Keratinocyte (primary cell): Measurements from ENCODE around the gene RAPGEF3.

Experiments
- EZH2 ChIP-seq: IDR thresholded peaks from one replicate; pipeline ENCODE4 v1.6.1; 2012; ENCODE audit warnings: inconsistent platforms, mild to moderate bottlenecking, low read length, moderate library complexity
- TF ChIP-seq, protein P1 (sequence below), 3 experiments: IDR thresholded peaks in 1 of 3; conservative IDR thresholded peaks in 1 of 3; optimal IDR thresholded peaks in 1 of 3; 2 replicates in 2 of 3; 3 replicates in 1 of 3; pipeline versions ENCODE3 to v1.5.1; 2011; ENCODE audit warnings: low read length in 3 of 3, mild to moderate bottlenecking in 3 of 3, moderate library complexity in 2 of 3, control low read depth in 1 of 3, inconsistent platforms in 1 of 3; ENCODE audit not compliant: insufficient read depth in 2 of 3; ENCODE audit errors: extremely low read depth in 1 of 3

DNA sequence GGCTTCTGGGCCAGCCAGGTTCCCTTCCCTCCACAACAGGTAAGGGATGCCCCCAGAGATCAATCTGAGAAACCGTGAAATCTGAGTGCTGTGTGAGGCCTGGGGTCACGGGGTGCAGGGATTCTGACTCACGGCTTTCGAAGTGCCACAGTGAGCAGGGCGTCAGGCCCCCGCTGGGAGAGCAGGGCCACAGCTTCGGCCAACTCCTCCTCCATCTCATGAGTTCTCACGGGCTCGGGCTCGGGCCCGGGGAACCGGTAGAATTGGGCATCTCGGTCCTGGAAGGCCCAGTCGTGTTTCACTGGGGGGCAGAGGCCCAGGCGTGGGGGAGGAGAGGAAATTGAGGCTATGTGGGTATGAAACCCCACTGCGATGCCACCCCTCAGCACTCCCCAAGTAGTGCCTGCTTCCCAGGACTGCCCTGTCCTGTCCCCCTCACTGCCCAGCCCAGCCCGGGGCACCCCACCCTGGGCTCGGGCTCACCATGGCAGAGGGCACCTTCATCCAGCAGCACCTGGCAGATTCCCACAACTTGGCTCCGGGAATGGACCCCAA lies 7.7 kb downstream of the RAPGEF3 start:
- TF ChIP-seq, protein P1, sequence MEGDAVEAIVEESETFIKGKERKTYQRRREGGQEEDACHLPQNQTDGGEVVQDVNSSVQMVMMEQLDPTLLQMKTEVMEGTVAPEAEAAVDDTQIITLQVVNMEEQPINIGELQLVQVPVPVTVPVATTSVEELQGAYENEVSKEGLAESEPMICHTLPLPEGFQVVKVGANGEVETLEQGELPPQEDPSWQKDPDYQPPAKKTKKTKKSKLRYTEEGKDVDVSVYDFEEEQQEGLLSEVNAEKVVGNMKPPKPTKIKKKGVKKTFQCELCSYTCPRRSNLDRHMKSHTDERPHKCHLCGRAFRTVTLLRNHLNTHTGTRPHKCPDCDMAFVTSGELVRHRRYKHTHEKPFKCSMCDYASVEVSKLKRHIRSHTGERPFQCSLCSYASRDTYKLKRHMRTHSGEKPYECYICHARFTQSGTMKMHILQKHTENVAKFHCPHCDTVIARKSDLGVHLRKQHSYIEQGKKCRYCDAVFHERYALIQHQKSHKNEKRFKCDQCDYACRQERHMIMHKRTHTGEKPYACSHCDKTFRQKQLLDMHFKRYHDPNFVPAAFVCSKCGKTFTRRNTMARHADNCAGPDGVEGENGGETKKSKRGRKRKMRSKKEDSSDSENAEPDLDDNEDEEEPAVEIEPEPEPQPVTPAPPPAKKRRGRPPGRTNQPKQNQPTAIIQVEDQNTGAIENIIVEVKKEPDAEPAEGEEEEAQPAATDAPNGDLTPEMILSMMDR (optimal IDR thresholded peaks at IDR 0.05 in 1 of 3, IDR thresholded peaks at IDR 0.05 in 1 of 3, conservative IDR thresholded peaks at IDR 0.05 in 1 of 3; ENCODE audit: extremely low read depth in 1 of 3, insufficient read depth in 2 of 3, low read length in 3 of 3) = no peak
- TF ChIP-seq EZH2 = no peak
